ACC112 (cell line): ENCODE results near the gene PSMC3.

ENCODE experiments used
- H2AFZ ChIP-seq: fragments of 200-600 bp; sonication (generic); one replicate; pipeline ENCODE4 v1.6.0; 2017; ENCODE audit warnings: antibody characterized with exemption, low read length; ENCODE audit not compliant: unreplicated experiment
- H3K27ac ChIP-seq: fragments of 200-600 bp; sonication (generic); 2 replicates; pipeline ENCODE4 v1.5.1; 2014; ENCODE audit warnings: low read depth, mild to moderate bottlenecking, antibody characterized with exemption, low read length, moderate library complexity
- H3K27me3 ChIP-seq: fragments of 200-600 bp; sonication (generic); 2 replicates; pipeline ENCODE4 v1.6.1; 2014; ENCODE audit warnings: mild to moderate bottlenecking, antibody characterized with exemption, low read length, moderate library complexity, mixed read lengths; ENCODE audit not compliant: insufficient read depth
- H3K36me3 ChIP-seq: fragments of 200-600 bp; sonication (generic); 2 replicates; pipeline ENCODE4 v1.6.1; 2016; ENCODE audit warnings: mild to moderate bottlenecking, antibody characterized with exemption, low read length, moderate library complexity, mixed read lengths; ENCODE audit not compliant: insufficient read depth
- H3K4me1 ChIP-seq: fragments of 200-600 bp; sonication (generic); one replicate; pipeline ENCODE4 v1.6.1; 2016; ENCODE audit warnings: low read length, mixed read lengths; ENCODE audit not compliant: insufficient read depth, unreplicated experiment, control insufficient read depth
- H3K4me3 ChIP-seq: fragments of 200-600 bp; sonication (generic); 2 replicates; pipeline ENCODE4 v1.5.1; 2014; ENCODE audit warnings: mild to moderate bottlenecking, low read depth, low read length
- H3K79me2 ChIP-seq: fragments of 200-600 bp; sonication (generic); one replicate; pipeline ENCODE4 v1.6.0; 2016; ENCODE audit warnings: low read length; ENCODE audit not compliant: control insufficient read depth, unreplicated experiment, insufficient read depth

PSMC3 gene

GRCh38 chr11:47413908-47414684 lies 12.1 kb downstream of the PSMC3 start:
- Histone ChIP-seq H3K4me1 (peaks cover 51% of the 10 kb centered on the region), H3K79me2 (peaks cover 31% of the 10 kb centered on the region), H3K27ac (peak overlapping the region; percentile 74), H3K4me3 (peak overlapping the region; percentile 6; the same call in 1 of the 2 replicates), H3K36me3 (peaks cover 6% of the 10 kb centered on the region; the same call in 1 of the 2 replicates), H3K27me3 (no peaks in the 10 kb centered on the region), H2AFZ (no peak overlapping the region)

DNA sequence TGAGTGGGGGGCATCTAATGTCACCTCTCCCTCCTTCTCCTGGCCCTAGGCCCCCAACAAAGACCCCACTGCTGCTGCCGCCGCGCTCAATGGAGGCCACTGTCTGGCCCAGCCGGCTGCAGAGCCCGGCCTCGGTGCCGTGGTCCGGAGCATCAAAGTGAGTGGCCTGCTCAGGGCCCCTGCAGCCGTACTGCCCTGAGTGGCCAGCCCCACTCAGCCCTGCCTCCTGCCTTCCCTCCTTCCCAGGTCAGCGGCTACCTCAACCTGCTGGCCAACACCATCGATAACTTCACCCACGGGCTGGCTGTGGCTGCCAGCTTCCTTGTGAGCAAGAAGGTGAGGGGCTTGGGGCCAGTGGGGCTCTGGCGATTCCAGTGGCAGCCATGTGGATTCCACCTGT lies 12.9 kb downstream of the PSMC3 start:
- no peaks in the 10 kb centered on the region for H3K27me3 ChIP-seq
- peak overlapping the region; percentile 6; the same call in 1 of the 2 replicates for H3K4me3 ChIP-seq
- no peak overlapping the region for H2AFZ ChIP-seq
- H3K36me3 ChIP-seq: peaks cover 4% of the 10 kb centered on the region; the same call in 1 of the 2 replicates
- H3K27ac ChIP-seq: peak overlapping the region; percentile 74
- H3K4me1 ChIP-seq: peaks cover 51% of the 10 kb centered on the region
- peaks cover 37% of the 10 kb centered on the region for H3K79me2 ChIP-seq

- no peak overlapping the region for H3K27ac ChIP-seq
Measured at GRCh38 chr11:47411884-47412746, 14.1 kb downstream of the PSMC3 start.

DNA sequence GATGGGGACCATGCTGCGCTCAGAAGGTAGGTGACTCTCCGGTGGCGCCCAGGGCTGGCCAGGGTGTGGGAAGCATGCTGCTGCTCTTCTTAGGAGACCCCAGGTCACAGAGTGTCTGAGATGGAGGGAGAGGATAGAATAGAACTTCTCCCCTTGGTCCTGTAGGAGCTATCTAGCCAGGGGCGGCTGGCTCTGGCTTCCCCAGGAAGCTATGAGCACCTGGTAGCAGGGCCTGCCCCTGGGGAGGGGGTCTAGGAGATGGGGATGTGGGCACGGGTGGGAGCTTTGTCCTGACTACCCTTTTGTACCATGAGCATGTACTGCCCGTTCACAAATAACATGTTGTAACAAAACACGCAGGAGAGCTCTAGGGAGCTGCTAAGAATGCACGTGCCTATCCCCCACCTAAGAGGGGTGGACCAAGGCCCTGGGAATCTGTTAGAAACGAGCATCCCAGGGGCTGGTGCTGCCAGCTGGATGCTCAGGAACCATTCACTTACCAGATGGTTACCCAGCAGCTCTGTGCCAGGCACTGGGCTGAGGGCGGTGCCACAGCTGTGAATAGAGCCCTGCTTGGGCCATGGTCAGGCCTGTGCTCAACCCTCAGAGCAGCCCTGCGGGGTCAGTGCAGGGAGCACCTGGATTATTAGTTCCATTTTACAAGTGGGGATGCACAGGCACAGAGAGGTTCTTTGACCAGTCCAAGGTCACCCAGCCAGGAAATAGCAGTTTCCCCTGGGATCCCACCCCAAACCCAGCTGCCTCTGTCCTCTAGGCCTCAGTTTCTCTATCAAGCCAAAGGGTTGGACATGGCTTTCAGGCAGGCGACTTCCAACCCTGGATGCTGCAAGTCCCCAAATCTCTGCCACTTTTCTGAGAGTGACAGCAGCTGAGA lies 15.6 kb downstream of the PSMC3 start:
- no peak overlapping the region for H3K27ac ChIP-seq
- no peak overlapping the region for H2AFZ ChIP-seq
- H3K4me1 ChIP-seq: peaks cover 49% of the 10 kb centered on the region
- H3K4me3 ChIP-seq: peak overlapping the region; percentile 91
- peaks cover 4% of the 10 kb centered on the region; the same call in 1 of the 2 replicates for H3K36me3 ChIP-seq
- peaks cover 37% of the 10 kb centered on the region for H3K79me2 ChIP-seq
- no peaks in the 10 kb centered on the region for H3K27me3 ChIP-seq

More at GRCh38 chr11:47411884-47412746, 14.1 kb downstream of the PSMC3 start:
- Histone ChIP-seq H3K4me3 (no peak overlapping the region), H3K4me1 (peaks cover 53% of the 10 kb centered on the region), H3K79me2 (peaks cover 37% of the 10 kb centered on the region), H3K36me3 (peaks cover 4% of the 10 kb centered on the region; the same call in 1 of the 2 replicates), H2AFZ (no peak overlapping the region), H3K27me3 (no peaks in the 10 kb centered on the region)

DNA sequence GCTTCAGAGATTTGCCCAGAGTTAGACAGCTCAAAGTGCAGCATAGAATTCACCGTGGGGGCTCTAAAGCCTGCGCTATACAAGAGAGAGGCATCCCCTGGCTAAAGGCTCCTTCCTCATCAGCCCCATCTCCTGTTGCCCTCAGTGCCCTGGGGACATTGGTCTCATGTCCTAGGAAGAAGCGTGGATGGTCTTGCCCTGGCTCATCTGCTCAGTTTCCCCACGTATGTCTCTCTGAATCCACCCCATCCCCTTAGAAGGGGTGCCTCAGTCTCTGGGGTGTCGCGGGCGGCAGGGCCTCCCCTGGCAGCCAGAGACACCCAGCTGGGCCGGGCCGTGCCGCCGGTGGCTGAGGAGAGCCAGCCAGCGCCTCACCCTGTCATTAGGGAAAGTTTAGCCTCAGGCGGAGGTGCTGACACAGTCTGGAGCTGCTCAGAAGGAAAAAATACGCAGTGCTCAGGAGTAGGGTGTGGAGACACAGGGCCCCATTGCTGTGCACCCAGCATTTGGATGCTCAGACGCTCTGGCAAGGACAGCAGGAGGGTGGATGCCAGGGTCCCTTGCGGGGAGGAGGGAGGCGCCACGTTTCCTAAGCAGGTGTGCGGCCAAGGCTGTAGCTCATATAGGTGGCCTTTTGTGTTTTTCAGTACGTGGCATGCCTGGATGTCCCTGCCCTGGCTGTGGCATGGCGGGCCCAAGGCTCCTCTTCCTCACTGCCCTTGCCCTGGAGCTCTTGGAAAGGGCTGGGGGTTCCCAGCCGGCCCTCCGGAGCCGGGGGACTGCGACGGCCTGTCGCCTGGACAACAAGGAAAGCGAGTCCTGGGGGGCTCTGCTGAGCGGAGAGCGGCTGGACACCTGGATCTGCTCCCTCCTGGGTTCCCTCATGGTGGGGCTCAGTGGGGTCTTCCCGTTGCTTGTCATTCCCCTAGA lies 16.5 kb downstream of the PSMC3 start:
- Histone ChIP-seq H3K36me3 (peaks cover 4% of the 10 kb centered on the region; the same call in 1 of the 2 replicates), H3K79me2 (peaks cover 37% of the 10 kb centered on the region), H3K4me3 (peak overlapping the region; percentile 91), H3K27me3 (no peaks in the 10 kb centered on the region), H3K4me1 (peaks cover 40% of the 10 kb centered on the region), H2AFZ (no peak overlapping the region), H3K27ac (peak overlapping the region; percentile 80)

GRCh38 chr11:47408598-47409439 lies 17.4 kb downstream of the PSMC3 start:
- peak overlapping the region; percentile 80 for H3K27ac ChIP-seq
- no peaks in the 10 kb centered on the region for H3K27me3 ChIP-seq
- H3K4me1 ChIP-seq: peaks cover 31% of the 10 kb centered on the region

GRCh38 chr11:47407746-47408590 lies 18.3 kb downstream of the PSMC3 start, which contains the start of gene SLC39A13:
Gene SLC39A13 (plus strand): TSS chr11:47408590. CDS start chr11:47410095, 1,505 bp downstream.
- Histone ChIP-seq H3K4me3 (peak within 1 kb of the TSS; percentile 91), H3K27me3 (no peaks in the 10 kb centered on the region), H2AFZ (peak within 1 kb of the TSS; percentile 74), H3K36me3 (no peaks in the 10 kb centered on the region), H3K4me1 (peaks cover 24% of the 10 kb centered on the region), H3K27ac (peak within 1 kb of the TSS; percentile 86), H3K79me2 (peaks cover 37% of the 10 kb centered on the region)

More at GRCh38 chr11:47408598-47409439, 17.4 kb downstream of the PSMC3 start:
- Histone ChIP-seq H2AFZ (peak overlapping the region; percentile 34), H3K4me3 (peak overlapping the region; percentile 91), H3K36me3 (no peaks in the 10 kb centered on the region), H3K79me2 (peaks cover 37% of the 10 kb centered on the region)
